AG04450 (cell line): ENCODE results near the gene AZGP1. TPM values are rescaled to one million over a fixed set of nuclear protein-coding genes. Genes with fewer than 3 reads are reported as not detected.

Experiments used
- CTCF ChIA-PET: fragments of 300-600, 350-600 bp; formaldehyde crosslinking; extraction: SDS; loops from one replicate; lab custom pipeline; 2022; ENCODE audit warnings: antibody characterized with exemption, inconsistent platforms; lab: Charles Lee
- POLR2A ChIA-PET: fragments of 350-600 bp; formaldehyde crosslinking; extraction: SDS; loops from one replicate; lab custom pipeline; 2021; ENCODE audit warnings: antibody characterized with exemption, inconsistent platforms; lab: Yijun Ruan, JAX
- DNase-seq: peaks from one replicate; pipeline ENCODE4 v3.0.0-alpha.2; 2011; ENCODE audit warnings: low read depth, low spot score
- H3K27ac ChIP-seq: one replicate; pipeline ENCODE4 v1.5.1; 2012; ENCODE audit warnings: low read depth, low read length, control low read depth
- H3K27me3 ChIP-seq: one replicate; pipeline ENCODE4 v1.6.0; 2012; ENCODE audit warnings: low read length; ENCODE audit not compliant: control insufficient read depth, insufficient read depth
- H3K4me3 ChIP-seq: 2 replicates; pipeline ENCODE4 v1.5.1; 2011; ENCODE audit warnings: mild to moderate bottlenecking, low read depth, low read length, control low read depth
- H3K9me3 ChIP-seq: 2 replicates; pipeline ENCODE4 v1.5.1; 2012; ENCODE audit warnings: low read length; ENCODE audit not compliant: control insufficient read depth, insufficient read depth
- CTCF ChIP-seq: IDR thresholded peaks from 2 replicates; pipeline ENCODE4 v1.5.1; 2011; ENCODE audit warnings: low read depth, low read length, control low read depth, inconsistent platforms
- polyA minus RNA-seq: library from RNA; depleted of rRNA, polyadenylated mRNA; stranded (reverse); fragments of >200 nt; gene quantifications from 2 replicates; pipeline ENCODE4 v1.2.3, GENCODE V29; 2011; rRNA and poly(A)+ RNA removed
- polyA plus RNA-seq: library from polyadenylated mRNA; depleted of rRNA; stranded (reverse); fragments of >200 nt; gene quantifications from 2 replicates; pipeline ENCODE4 v1.2.3, GENCODE V29; 2011; rRNA removed

The AZGP1 gene
- polyA plus RNA-seq: not detected in 2 replicates
- not detected in 2 replicates for polyA minus RNA-seq

GRCh38 chr7:99975782-99976521 is at the start of gene AZGP1:
AZGP1 (minus strand) TSS chr7:99976031; CDS start chr7:99976020, 11 bp downstream.
- CTCF ChIA-PET: interaction anchor here (0.9 kb wide), 1 partner anchor 56 kb away, joined by 5 read pairs; the partner anchor contains the start of gene TRIM4
- POLR2A ChIA-PET: no interaction called here
- no peak for DNase-seq
- Histone ChIP-seq H3K27ac (no peak within 1 kb of the TSS), H3K27me3 (peaks cover 6% of the 10 kb centered on the region), H3K9me3 (no peaks in the 10 kb centered on the region), H3K4me3 (no peak within 1 kb of the TSS)
- TF ChIP-seq CTCF: no peak

- no peak for TF ChIP-seq CTCF
- no peaks in the 10 kb centered on the region for H3K27me3 ChIP-seq
- no peaks in the 10 kb centered on the region for H3K9me3 ChIP-seq
- no peak for DNase-seq
- ChIA-PET POLR2A (no interaction called here), CTCF (no interaction called here)
- no peak overlapping the region for H3K27ac ChIP-seq
- no peak overlapping the region for H3K4me3 ChIP-seq
Measured at GRCh38 chr7:100024020-100024619, 48.3 kb upstream of the AZGP1 start.

DNA sequence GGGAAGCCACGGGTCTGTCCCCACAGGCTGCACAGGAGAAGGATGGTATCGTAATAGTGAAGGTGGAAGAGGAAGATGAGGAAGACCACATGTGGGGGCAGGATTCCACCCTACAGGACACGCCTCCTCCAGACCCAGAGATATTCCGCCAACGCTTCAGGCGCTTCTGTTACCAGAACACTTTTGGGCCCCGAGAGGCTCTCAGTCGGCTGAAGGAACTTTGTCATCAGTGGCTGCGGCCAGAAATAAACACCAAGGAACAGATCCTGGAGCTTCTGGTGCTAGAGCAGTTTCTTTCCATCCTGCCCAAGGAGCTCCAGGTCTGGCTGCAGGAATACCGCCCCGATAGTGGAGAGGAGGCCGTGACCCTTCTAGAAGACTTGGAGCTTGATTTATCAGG is 47.7 kb upstream of the AZGP1 start:
- Histone ChIP-seq H3K27ac (no peak overlapping the region), H3K27me3 (no peaks in the 10 kb centered on the region), H3K9me3 (no peaks in the 10 kb centered on the region), H3K4me3 (no peak overlapping the region)
- ChIA-PET CTCF (no interaction called here), POLR2A (no interaction called here)
- DNase-seq: no peak
- TF ChIP-seq CTCF: no peak

DNA sequence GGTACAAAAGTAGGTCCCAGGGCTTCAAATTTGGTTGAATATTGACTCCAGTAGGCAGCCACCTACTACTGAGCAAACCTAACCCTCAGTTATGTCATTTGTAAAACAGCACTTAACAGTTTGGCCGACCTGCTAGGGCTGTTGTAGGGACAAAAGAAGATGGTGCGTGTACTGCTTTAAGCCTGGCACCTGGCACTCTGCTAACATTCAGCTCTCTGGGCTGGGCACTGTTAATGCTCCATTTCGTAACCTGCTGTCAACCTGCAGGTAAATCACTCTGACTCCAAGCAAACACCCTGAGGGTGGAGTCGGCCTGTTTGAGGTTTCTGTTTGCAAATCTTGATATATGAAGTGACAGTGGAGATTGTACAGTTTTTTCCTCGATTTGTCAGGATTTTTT is 46.8 kb upstream of the AZGP1 start:
- Histone ChIP-seq H3K9me3 (no peaks in the 10 kb centered on the region), H3K4me3 (no peak overlapping the region), H3K27me3 (no peaks in the 10 kb centered on the region), H3K27ac (no peak overlapping the region)
- POLR2A ChIA-PET: no interaction called here
- CTCF ChIA-PET: interaction anchor here (1.5 kb wide), 1 partner anchor 29 kb away, joined by 5 read pairs; no protein-coding TSS in a partner anchor
- no peak for TF ChIP-seq CTCF
- no peak for DNase-seq

DNA sequence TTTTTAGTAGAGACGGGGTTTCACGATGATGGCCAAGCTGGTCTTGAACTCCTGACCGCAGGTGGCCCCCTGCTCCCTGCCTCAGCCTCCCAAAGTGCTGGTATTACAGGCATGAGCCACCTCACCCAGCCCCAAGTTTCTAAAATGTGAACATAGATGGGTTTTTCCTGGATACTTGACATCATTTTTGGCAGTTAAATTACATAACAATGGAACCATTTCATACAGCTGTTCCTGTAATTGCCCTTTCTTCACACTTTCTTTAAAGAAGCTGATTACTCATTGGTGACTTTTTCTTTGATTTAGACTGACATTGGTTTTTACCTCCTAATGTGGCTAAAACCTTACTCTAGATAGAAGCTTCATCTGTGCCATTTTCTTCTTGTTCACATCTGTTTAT is 45.5 kb upstream of the AZGP1 start:
- Histone ChIP-seq H3K27me3 (no peaks in the 10 kb centered on the region), H3K9me3 (no peaks in the 10 kb centered on the region), H3K4me3 (no peak overlapping the region), H3K27ac (no peak overlapping the region)
- no peak for DNase-seq
- ChIA-PET CTCF (interaction anchor here (0.5 to 1.5 kb wide), 5 partner anchors 20 to 581 kb away, joined by 3 to 6 read pairs (median 4); no protein-coding TSS in a partner anchor), POLR2A (interaction anchor here (0.7 to 1.3 kb wide), 2 partner anchors 28 to 212 kb away, joined by 3 to 5 read pairs; partner anchors contain the start of gene ZSCAN21)
- TF ChIP-seq CTCF: no peak
